Thoracic aorta (tissue), 2 donors: Measurements from ENCODE around the gene ADGRB2. TPM values are rescaled to one million over a fixed set of nuclear protein-coding genes. Genes with fewer than 3 reads are reported as not detected.

Experiments
- ATAC-seq: fragments of 150-250 bp; one replicate; pipeline ENCODE4 v1.8.0; 2017; ENCODE audit warnings: low read depth; ENCODE audit not compliant: insufficient number of reproducible peaks, low FRiP score
- DNase-seq: peaks from one replicate; pipeline ENCODE4 v3.0.0-alpha.2; 2020; ENCODE audit warnings: low spot score
- H3K27ac ChIP-seq, 2 donors: fragments of 200-600 bp; sonication (generic); 1 replicate in 1 of 2; 2 replicates in 1 of 2; pipeline ENCODE4 v1.5.1; 2016; ENCODE audit warnings: mild to moderate bottlenecking in 2 of 2, moderate library complexity in 2 of 2
- H3K27me3 ChIP-seq: fragments of 200-600 bp; sonication (generic); replicated peaks from 2 replicates; pipeline ENCODE4 v1.6.0; 2016; ENCODE audit warnings: mild to moderate bottlenecking; ENCODE audit not compliant: insufficient read depth
- H3K36me3 ChIP-seq: fragments of 200-600 bp; sonication (generic); one replicate; pipeline ENCODE4 v1.5.1; 2016
- H3K4me1 ChIP-seq, 2 donors: fragments of 200-600 bp; sonication (generic); 1 replicate in 1 of 2; 2 replicates in 1 of 2; pipeline versions ENCODE4 v1.5.1 to v1.6.0; 2016; ENCODE audit warnings: low read depth in 2 of 2, mild to moderate bottlenecking in 1 of 2; ENCODE audit not compliant: control insufficient read depth in 1 of 2
- H3K4me3 ChIP-seq: fragments of 200-600 bp; sonication (generic); 2 replicates; pipeline ENCODE4 v1.5.1; 2016; ENCODE audit warnings: mild to moderate bottlenecking
- H3K9me3 ChIP-seq: fragments of 200-600 bp; sonication (generic); 2 replicates; pipeline ENCODE4 v1.5.1; 2016
- CTCF ChIP-seq: fragments of 200-600 bp; sonication (generic); IDR thresholded peaks from one replicate; pipeline ENCODE4 v1.5.1; 2019; ENCODE audit warnings: antibody characterized with exemption
- total RNA-seq, 2 donors: library from RNA; depleted of rRNA; stranded (reverse); fragments of >200 nt; gene quantifications; one replicate each; pipeline versions ENCODE4 v1.1.0 to v1.2.3, GENCODE V29; 2016

The ADGRB2 gene
- total RNA-seq, 2 donors from 2014 or later: 1.5 TPM

DNA sequence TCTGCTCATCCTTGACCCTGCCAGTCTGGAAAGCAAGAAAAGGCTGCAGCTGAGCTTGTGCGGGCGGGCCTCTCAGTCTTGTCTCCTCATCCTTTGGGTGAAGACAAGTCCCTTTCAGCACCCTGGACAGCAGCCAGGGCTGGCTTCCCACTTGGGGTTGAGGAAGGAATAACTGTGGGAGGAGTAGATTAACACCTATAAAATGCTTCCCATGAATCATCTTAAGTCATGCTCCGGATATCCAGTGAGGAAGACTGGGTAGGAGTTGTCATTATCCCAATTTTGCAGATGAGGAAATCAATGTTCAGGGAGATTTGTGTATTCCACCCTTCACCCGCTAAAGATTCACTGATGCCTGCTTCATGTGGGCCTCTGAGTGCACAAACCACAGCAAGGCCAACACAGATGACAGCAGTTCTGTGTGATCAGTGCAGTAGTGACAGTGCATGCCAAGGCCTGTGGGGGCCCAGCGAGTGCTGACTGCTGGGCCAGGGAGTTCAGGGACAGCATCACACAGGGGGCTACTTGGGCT lies 40.2 kb downstream of the ADGRB2 start:
- no peaks in the 10 kb centered on the region for H3K36me3 ChIP-seq
- H3K4me1 ChIP-seq: no peaks in the 10 kb centered on the region
- H3K27ac ChIP-seq: no peak overlapping the region
- no peak for TF ChIP-seq CTCF
- H3K4me3 ChIP-seq: no peak overlapping the region
- DNase-seq: no peak
- no peak for ATAC-seq
- H3K9me3 ChIP-seq: no peaks in the 10 kb centered on the region
- H3K27me3 ChIP-seq: no peaks in the 10 kb centered on the region

DNA sequence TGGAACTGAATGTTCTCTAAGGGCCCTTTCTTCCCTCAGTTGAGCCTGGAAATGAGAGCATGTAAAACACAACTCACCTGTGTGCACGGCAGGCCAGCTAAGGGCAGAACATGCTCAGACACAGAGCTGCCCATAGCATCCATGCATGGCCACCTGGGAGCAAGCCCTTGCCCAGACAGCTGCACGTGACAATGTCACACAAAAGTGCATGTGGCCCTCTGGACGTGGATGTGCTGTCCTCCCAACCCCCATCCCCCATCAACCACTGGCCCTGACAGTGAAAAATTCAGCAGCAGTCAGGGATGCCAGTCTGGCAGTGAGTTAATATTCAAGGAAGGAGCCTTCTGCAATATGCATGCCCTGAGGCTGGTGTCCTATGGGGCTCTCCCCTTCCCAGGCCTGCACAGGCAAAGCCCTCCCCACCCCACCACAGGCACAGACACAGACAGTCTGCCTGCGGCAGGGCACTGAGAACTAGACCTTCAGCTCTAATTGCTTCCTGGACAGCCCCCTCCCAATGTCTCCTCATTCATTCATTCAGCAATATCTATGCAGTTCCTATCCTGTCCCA lies 45.7 kb downstream of the ADGRB2 start:
- Histone ChIP-seq H3K27ac (no peak overlapping the region), H3K36me3 (no peaks in the 10 kb centered on the region), H3K27me3 (no peaks in the 10 kb centered on the region), H3K4me3 (no peak overlapping the region), H3K9me3 (no peaks in the 10 kb centered on the region), H3K4me1 (peaks cover 9 to 28% of the 10 kb centered on the region in 2 donors)
- no peak for TF ChIP-seq CTCF
- ATAC-seq (no peak), DNase-seq (no peak)

DNA sequence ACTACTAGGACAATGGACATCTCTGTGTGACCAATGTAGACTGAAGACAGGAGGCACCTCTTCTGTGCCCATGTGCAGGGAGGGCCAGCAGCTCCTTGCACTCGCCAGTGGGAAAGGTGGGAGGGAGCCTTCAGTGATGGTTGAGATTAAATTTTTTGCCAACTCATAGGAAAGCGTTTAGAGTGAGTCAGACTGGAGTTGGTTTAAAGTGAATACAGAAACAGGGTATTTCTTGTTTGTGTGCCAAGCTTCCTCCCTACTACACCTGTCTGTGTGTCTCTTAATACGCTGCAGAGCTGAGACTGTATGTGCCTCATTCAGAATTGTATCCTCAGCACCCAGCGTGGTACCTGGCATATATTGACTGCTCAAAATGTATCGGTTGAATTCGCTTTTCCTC lies 46.8 kb downstream of the ADGRB2 start:
- no peak for ATAC-seq
- no peaks in the 10 kb centered on the region for H3K27me3 ChIP-seq
- no peak for DNase-seq
- no peaks in the 10 kb centered on the region for H3K9me3 ChIP-seq
- H3K36me3 ChIP-seq: no peaks in the 10 kb centered on the region
- no peak for TF ChIP-seq CTCF
- H3K27ac ChIP-seq: no peak overlapping the region
- H3K4me3 ChIP-seq: no peak overlapping the region
- peaks cover 13 to 39% of the 10 kb centered on the region in 2 donors for H3K4me1 ChIP-seq

DNA sequence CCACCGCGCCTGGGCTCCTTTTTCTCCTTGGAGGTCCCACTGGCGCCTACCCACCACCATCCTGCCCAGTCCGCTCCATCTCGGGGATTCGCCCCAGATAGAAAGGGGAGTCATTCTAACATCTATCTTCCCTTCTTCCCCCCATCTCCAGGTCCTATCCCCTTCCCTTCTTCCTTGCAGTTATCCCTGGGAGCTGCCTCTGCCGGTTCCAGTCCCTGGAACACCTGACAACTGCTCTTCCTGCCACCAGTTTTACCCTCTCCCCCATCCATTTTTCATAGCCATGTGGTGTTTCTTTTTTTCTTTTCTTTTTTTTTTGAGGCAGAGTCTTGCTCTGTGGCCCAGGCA lies 48.3 kb downstream of the ADGRB2 start:
- Histone ChIP-seq H3K36me3 (no peaks in the 10 kb centered on the region), H3K9me3 (no peaks in the 10 kb centered on the region), H3K27me3 (no peaks in the 10 kb centered on the region), H3K4me3 (peak overlapping the region; percentile 74), H3K27ac (peak overlapping the region; percentile 95 to 99), H3K4me1 (peaks cover 17 to 47% of the 10 kb centered on the region in 2 donors)
- ATAC-seq (no peak), DNase-seq (no peak)
- TF ChIP-seq CTCF: peak; percentile 21

- DNase-seq: peak; percentile 86
- TF ChIP-seq CTCF: peak; percentile 91
These were observed 48.9 kb downstream of the ADGRB2 start for GRCh38 chr1:31715087-31715872.

More at GRCh38 chr1:31715087-31715872, 48.9 kb downstream of the ADGRB2 start:
- H3K4me1 ChIP-seq: peaks cover 17 to 47% of the 10 kb centered on the region in 2 donors
- H3K27ac ChIP-seq: peak overlapping the region; percentile 95 to 99
- no peaks in the 10 kb centered on the region for H3K36me3 ChIP-seq
- peak overlapping the region; percentile 74 for H3K4me3 ChIP-seq
- H3K9me3 ChIP-seq: no peaks in the 10 kb centered on the region
- ATAC-seq: peak; percentile 88
- H3K27me3 ChIP-seq: no peaks in the 10 kb centered on the region
